Heart right ventricle (tissue), 16 donors: ENCODE results near the gene DUSP28. TPM values are rescaled to one million over a fixed set of nuclear protein-coding genes. Genes with fewer than 3 reads are reported as not detected.

ENCODE experiments used
- ATAC-seq, 8 donors: fragments of 200-7000 bp; cut with Tn5 transposase; one replicate each; pipeline ENCODE4 v1.9.1; 2020; ENCODE audit warnings: mild to moderate bottlenecking in 8 of 8, moderate library complexity in 8 of 8, moderate number of reproducible peaks in 1 of 8
- DNase-seq, 2 donors: peaks; one replicate each; pipeline ENCODE4 v3.0.0-alpha.2; 2020
- H3K27ac ChIP-seq, 10 donors: fragments of 200-600 bp; sonication (generic) in 2 of 10; one replicate each; pipeline versions ENCODE4 v1.5.0 to v1.8.0; 2020 to 2022; ENCODE audit warnings: mild to moderate bottlenecking in 3 of 10
- H3K27me3 ChIP-seq, 7 donors: fragments of 200-600 bp; one replicate each; pipeline ENCODE4 v1.8.0; 2021 to 2022; ENCODE audit warnings: mild to moderate bottlenecking in 2 of 7
- H3K36me3 ChIP-seq, 9 donors: fragments of 200-600 bp; sonication (generic) in 1 of 9; one replicate each; pipeline versions ENCODE4 v1.5.0 to v1.8.0; 2020 to 2022; ENCODE audit warnings: mild to moderate bottlenecking in 2 of 9
- H3K4me1 ChIP-seq, 9 donors: fragments of 200-600 bp; sonication (generic) in 1 of 9; one replicate each; pipeline versions ENCODE4 v1.5.0 to v1.8.0; 2020 to 2022; ENCODE audit warnings: mild to moderate bottlenecking in 4 of 9
- H3K4me3 ChIP-seq, 10 donors: fragments of 200-600 bp; sonication (generic) in 2 of 10; one replicate each; pipeline versions ENCODE4 v1.5.0 to v1.8.0; 2020 to 2022; ENCODE audit warnings: mild to moderate bottlenecking in 7 of 10, moderate library complexity in 2 of 10
- H3K9me3 ChIP-seq, 11 donors: fragments of 200-600 bp in 10 of 11; sonication (generic) in 2 of 11; one replicate each; pipeline versions ENCODE4 v1.5.0 to v1.8.0; 2013 to 2022; ENCODE audit warnings: mild to moderate bottlenecking in 2 of 11, control low read depth in 1 of 11, moderate library complexity in 1 of 11
- WGBS, 2 donors: extraction: QIAGEN DNeasy Blood & Tissue Kit; methylation state at CpG; one replicate each; pipeline ENCODE4 v1.1.7; 2013; ENCODE audit warnings: inconsistent platforms in 1 of 2; 5-methylcytosine and 5-hydroxymethylcytosine counted together
- intact Hi-C, 10 donors: fragments of 100-400 bp; cut with DNase I; formaldehyde crosslinking; loops; one replicate each; pipeline versions ENCODE4 v1.11.1 to v1.14.2; 2022
- polyA plus RNA-seq, 2 donors: library from polyadenylated mRNA; stranded (reverse); fragments of 200-250 nt; gene quantifications; one replicate each; pipeline ENCODE4 v1.2.3, GENCODE V29; 2013
- total RNA-seq, 10 donors: library from RNA; stranded (reverse); fragmentation: NEBNext Ultra II Directional in 3 of 10; extraction: Animal tissue kit (Norgen Biotek cat#: 25700) in 3 of 10; gene quantifications; one replicate each; pipeline versions ENCODE4 v1.2.1 to v1.2.4, GENCODE V29; 2021 to 2023
- TF ChIP-seq, protein P1 (sequence below), 9 donors: fragments of 200-600 bp; sonication (generic) in 2 of 9; IDR thresholded peaks; one replicate each; pipeline versions ENCODE4 v1.5.0 to v1.8.0; 2021 to 2022; ENCODE audit warnings: antibody characterized with exemption in 9 of 9, mild to moderate bottlenecking in 5 of 9, moderate library complexity in 1 of 9
- donor health status: Arrhythmogenic right ventricular cardiomyopathy.
- donor health status: ischemic (EF 13 %, LVEDD 7.1; RV severe dilation, severe dysfunction).
- donor health status: healthy with polysubstance abuse.
- donor health status: DM: no; HTN: yes; CAD: no.
- donor health status: DM: no; HTN: no; CAD: no.
- donor health status: ischemic (EF 25% LVEDD 6.9; RV normal size, moderate dysfunction).
- donor health status: ischemic (EF 25% LVEDD 5.7; RV mildly dilated, moderate dysfunction).
- donor health status: healthy.
- donor health status: DM: yes; HTN: yes; CAD: no.
- donor health status: Ischemic cardiomyopathy.
- donor health status: ischemic (EF 35%, LVEDD 5.7; RV mildly dilated, moderate dysfunction).
- donor health status: nonischemic (EF 11% LVEDD 7.7; RV severe dilation, severe dysfunction).
- donor health status: DM: yes; HTN: yes; CAD: no.
- donor health status: PGD.
- donor health status: ischemic (EF 29% LVEDD 5.4; RV normal size, mild dysfunction).
- donor health status: nonischemic (EF 23%, LVEDD 6.1; RV moderate dilation, normal function).

The DUSP28 gene
- total and polyA plus RNA-seq, 12 donors, result 4.7 to 22.1 (median 13.4) TPM

DNA sequence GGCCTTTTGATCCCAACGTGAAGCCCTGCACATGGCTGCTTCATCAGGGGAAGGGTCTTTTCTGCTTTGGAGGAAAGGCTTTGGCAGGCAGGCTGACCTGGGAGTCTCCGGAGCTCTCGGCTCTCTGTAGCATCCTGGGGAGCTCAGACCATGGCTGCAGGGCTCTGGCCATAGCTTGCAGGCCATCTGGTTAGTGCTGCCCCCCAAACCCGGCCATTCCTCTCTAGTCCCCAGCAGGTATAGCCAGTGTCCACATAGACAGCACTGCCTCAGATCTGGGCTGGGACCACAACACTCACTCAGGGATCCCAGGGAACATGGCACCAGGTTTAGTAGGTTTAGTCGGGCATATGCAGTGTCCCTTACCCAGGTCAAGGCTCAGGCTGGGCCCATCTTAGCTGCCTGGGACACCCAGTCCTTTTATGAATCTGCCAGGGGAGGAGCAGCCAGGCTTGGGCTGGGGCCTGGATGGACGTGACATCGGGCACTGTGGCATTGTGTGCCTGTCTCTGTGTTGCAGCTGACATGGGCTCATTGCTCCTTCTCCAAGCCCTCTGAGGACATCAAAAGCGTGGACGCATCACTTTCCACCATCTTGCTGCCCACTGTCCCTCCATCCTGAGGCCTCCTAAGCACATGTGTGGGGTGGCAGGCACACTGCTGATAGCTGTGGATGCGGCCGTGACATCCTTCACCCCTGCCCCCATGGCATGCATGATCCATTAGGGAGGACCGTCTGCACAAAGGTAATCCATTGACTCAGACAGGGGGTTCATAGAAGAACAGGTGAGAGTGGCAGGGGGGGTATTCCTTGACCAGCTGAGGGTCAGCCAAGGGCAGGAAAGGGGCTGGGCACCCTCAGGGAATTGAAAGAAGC is 45.9 kb downstream of the DUSP28 start:
- no peak for DNase-seq
- H3K4me3 ChIP-seq, result no peak overlapping the region
- TF ChIP-seq, protein P1, sequence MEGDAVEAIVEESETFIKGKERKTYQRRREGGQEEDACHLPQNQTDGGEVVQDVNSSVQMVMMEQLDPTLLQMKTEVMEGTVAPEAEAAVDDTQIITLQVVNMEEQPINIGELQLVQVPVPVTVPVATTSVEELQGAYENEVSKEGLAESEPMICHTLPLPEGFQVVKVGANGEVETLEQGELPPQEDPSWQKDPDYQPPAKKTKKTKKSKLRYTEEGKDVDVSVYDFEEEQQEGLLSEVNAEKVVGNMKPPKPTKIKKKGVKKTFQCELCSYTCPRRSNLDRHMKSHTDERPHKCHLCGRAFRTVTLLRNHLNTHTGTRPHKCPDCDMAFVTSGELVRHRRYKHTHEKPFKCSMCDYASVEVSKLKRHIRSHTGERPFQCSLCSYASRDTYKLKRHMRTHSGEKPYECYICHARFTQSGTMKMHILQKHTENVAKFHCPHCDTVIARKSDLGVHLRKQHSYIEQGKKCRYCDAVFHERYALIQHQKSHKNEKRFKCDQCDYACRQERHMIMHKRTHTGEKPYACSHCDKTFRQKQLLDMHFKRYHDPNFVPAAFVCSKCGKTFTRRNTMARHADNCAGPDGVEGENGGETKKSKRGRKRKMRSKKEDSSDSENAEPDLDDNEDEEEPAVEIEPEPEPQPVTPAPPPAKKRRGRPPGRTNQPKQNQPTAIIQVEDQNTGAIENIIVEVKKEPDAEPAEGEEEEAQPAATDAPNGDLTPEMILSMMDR (IDR thresholded peaks at IDR 0.05), result no peak
- intact Hi-C loops, result no loop called here
- H3K9me3 ChIP-seq, result no peaks in the 10 kb centered on the region
- no peaks in the 10 kb centered on the region for H3K27me3 ChIP-seq
- peaks cover 0 to 7% (median 0%) of the 10 kb centered on the region in 9 donors for H3K36me3 ChIP-seq
- H3K4me1 ChIP-seq, result peaks cover 0 to 12% (median 8%) of the 10 kb centered on the region in 9 donors
- ATAC-seq, result no peak
- no peak overlapping the region for H3K27ac ChIP-seq
- 88 to 89% methylated on average over 12 of the region's 12 CpGs for WGBS, 2 donors

DNA sequence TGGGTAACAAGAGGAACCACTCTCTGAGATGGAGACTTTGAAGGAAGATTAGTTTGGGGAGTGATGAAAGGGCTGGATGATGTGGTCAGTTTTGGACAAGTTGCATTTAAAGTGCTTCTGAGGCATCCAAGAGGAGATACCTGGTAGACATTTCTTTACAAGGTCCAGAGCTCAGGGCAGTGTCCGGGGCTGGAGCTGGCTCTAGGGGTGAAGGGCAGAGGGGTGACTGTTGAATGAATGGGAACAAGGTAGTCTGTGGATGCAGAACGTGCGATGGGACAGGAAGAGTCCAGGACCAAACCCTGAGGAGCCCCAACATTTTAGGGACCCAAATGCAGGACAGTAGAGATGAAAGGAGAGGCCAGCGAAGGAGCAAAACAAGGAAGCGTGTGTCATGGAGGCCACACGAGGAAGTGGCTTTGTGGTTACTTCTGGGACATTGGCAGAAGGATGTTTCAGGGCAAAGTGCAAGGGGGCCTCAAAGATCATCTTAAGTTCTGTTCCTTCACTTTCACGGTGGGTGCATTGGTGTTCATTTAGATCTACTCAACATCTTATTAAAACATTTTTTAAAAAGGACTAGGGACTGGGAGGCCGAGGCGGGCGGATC is 51.5 kb downstream of the DUSP28 start:
- Histone ChIP-seq H3K27me3 (no peaks in the 10 kb centered on the region), H3K4me1 (peaks cover 0 to 21% (median 0%) of the 10 kb centered on the region in 9 donors), H3K27ac (peak overlapping the region in 1 of 10 donors; percentile 78), H3K36me3 (no peaks in the 10 kb centered on the region), H3K4me3 (no peak overlapping the region), H3K9me3 (no peaks in the 10 kb centered on the region)
- intact Hi-C loops, result no loop called here
- WGBS, 2 donors, result 92% methylated on average over 10 of the region's 10 CpGs
- TF ChIP-seq, protein P1 (IDR thresholded peaks at IDR 0.05), result no peak
- no peak for ATAC-seq
- DNase-seq, result no peak

Other genes with a start within 250 kb of the DUSP28 start
- 100 to 1,000 TPM; 161 to 287 (median 185) TPM for gene GPC1, start 124.7 kb upstream of the DUSP28 start, total RNA-seq
- 100 to 1,000 TPM; 104 to 156 TPM for gene GPC1, start 124.7 kb upstream of the DUSP28 start, polyA plus RNA-seq
- 1 to 10 TPM; 3.8 to 7.8 (median 5.3) TPM for gene ANKMY1, start 2.4 kb upstream of the DUSP28 start, total RNA-seq
- gene ANKMY1, start 2.4 kb upstream of the DUSP28 start, polyA plus RNA-seq, result 10 to 100 TPM in 1 of 2 donors, 1 to 10 TPM in 1; 1.9 to 15.6 TPM
- gene RNPEPL1, start 8.1 kb downstream of the DUSP28 start, total RNA-seq, result 100 to 1,000 TPM in 2 of 10 donors, 10 to 100 TPM in 8; 62.8 to 116 (median 73.3) TPM
- 100 to 1,000 TPM in 1 of 2 donors, 10 to 100 TPM in 1; 76.7 to 247 TPM for gene RNPEPL1, start 8.1 kb downstream of the DUSP28 start, polyA plus RNA-seq
- 10 to 100 TPM; 16.8 to 73.8 (median 21.0) TPM for gene CAPN10, start 26.4 kb downstream of the DUSP28 start, total RNA-seq
- 10 to 100 TPM; 19.1 to 89.5 TPM for gene CAPN10, start 26.4 kb downstream of the DUSP28 start, polyA plus RNA-seq
- gene GPR35, start 65.1 kb downstream of the DUSP28 start, total RNA-seq, result 1 to 10 TPM in 4 of 10 donors, under 1 TPM in 6; 0.40 to 2.1 (median 0.86) TPM
- gene GPR35, start 65.1 kb downstream of the DUSP28 start, polyA plus RNA-seq, result 1 to 10 TPM; 1.4 to 5.2 TPM
- gene AQP12B, start 122.5 kb downstream of the DUSP28 start, total RNA-seq, result not detected
- gene AQP12B, start 122.5 kb downstream of the DUSP28 start, polyA plus RNA-seq, result under 1 TPM in 1 of 2 donors, not detected in 1; 0.03 TPM
- not detected for gene AQP12A, start 131.5 kb downstream of the DUSP28 start, total RNA-seq
- not detected for gene AQP12A, start 131.5 kb downstream of the DUSP28 start, polyA plus RNA-seq